Stimulated activated CD8-positive, alpha-beta memory T cell treated with anti-CD3 and anti-CD28 coated beads, Interleukin-4, amount 100 ng/mL, for 48 hours (primary cell): ENCODE data around the gene BLMH.
"Not testable (repeated sequence)": the region's sequence is repeated elsewhere in the genome, so short reads cannot be mapped to it uniquely, and the experiment has no call there.

Experiments
- DNase-seq: peaks from one replicate; pipeline ENCODE4 v3.0.0-alpha.2; 2020

Gene BLMH

GRCh38 chr17:30225919-30226553, 65.7 kb downstream of the BLMH start:
- DNase-seq: no peak

- no peak for DNase-seq
Measured at GRCh38 chr17:30225112-30225511, 66.6 kb downstream of the BLMH start.

GRCh38 chr17:30224419-30224960, 67.3 kb downstream of the BLMH start:
- DNase-seq: no peak

- no peak for DNase-seq
Measured at GRCh38 chr17:30222721-30223175, 69.0 kb downstream of the BLMH start.

- no peak for DNase-seq
Measured at GRCh38 chr17:30222251-30222650, 69.5 kb downstream of the BLMH start.

GRCh38 chr17:30221346-30221745, 70.4 kb downstream of the BLMH start:
- no peak for DNase-seq

- no peak for DNase-seq
Measured at GRCh38 chr17:30220414-30220813, 71.3 kb downstream of the BLMH start.

GRCh38 chr17:30219833-30220232, 71.9 kb downstream of the BLMH start:
- no peak for DNase-seq

- DNase-seq: no peak
Measured at GRCh38 chr17:30219315-30219714, 72.4 kb downstream of the BLMH start.

GRCh38 chr17:30218799-30219198, 72.9 kb downstream of the BLMH start:
- no peak for DNase-seq

- DNase-seq: no peak
Measured at GRCh38 chr17:30217746-30218245, 73.9 kb downstream of the BLMH start.

- no peak for DNase-seq
Measured at GRCh38 chr17:30217054-30217453, 74.7 kb downstream of the BLMH start.

GRCh38 chr17:30212750-30213149, 79.0 kb downstream of the BLMH start:
- DNase-seq: no peak

GRCh38 chr17:30211371-30211770, 80.4 kb downstream of the BLMH start:
- no peak for DNase-seq

GRCh38 chr17:30210901-30211300, 80.8 kb downstream of the BLMH start:
- no peak for DNase-seq

- no peak for DNase-seq
Measured at GRCh38 chr17:30210366-30210765, 81.4 kb downstream of the BLMH start.

GRCh38 chr17:30209930-30210329, 81.8 kb downstream of the BLMH start:
- DNase-seq: no peak

- no peak for DNase-seq
Measured at GRCh38 chr17:30208214-30208613, 83.5 kb downstream of the BLMH start.

- no peak for DNase-seq
Measured at GRCh38 chr17:30207655-30208054, 84.1 kb downstream of the BLMH start.

GRCh38 chr17:30203471-30203981, 88.2 kb downstream of the BLMH start:
- no peak for DNase-seq

- DNase-seq: not testable (repeated sequence)
Measured at GRCh38 chr17:30200656-30201055, 91.1 kb downstream of the BLMH start.

GRCh38 chr17:30200106-30200505, 91.6 kb downstream of the BLMH start:
- DNase-seq: no peak

- no peak for DNase-seq
Measured at GRCh38 chr17:30199600-30199999, 92.1 kb downstream of the BLMH start.
